GM23338 (cell line): ENCODE data around the gene USP15.

ENCODE experiments used
- CREB1 ChIP-seq: fragments of 250-450 bp; sonication (Bioruptor Pico); IDR thresholded peaks from 2 replicates; pipeline ENCODE4 v1.5.0; 2020; ENCODE audit warnings: low read depth, mild to moderate bottlenecking, moderate library complexity
- CTCF ChIP-seq, 2 experiments: fragments of 200-600 bp in 1 of 2; sonication (generic) in 1 of 2; conservative IDR thresholded peaks; 2 replicates each; pipeline versions ENCODE4 v1.5.1 to v1.6.1; 2016 to 2017; ENCODE audit warnings: antibody characterized with exemption in 2 of 2, low read depth in 2 of 2, mild to moderate bottlenecking in 2 of 2, moderate library complexity in 1 of 2
- EZH2 ChIP-seq: fragments of 200-600 bp; sonication (generic); IDR thresholded peaks from one replicate; pipeline ENCODE4 v1.8.0; 2017; ENCODE audit warnings: antibody characterized with exemption, mild to moderate bottlenecking, low read depth; ENCODE audit not compliant: unreplicated experiment
- EZH2phosphoT487 ChIP-seq: fragments of 200-600 bp; sonication (generic); IDR thresholded peaks from one replicate; pipeline ENCODE4 v1.8.1; 2018; ENCODE audit warnings: antibody characterized with exemption; ENCODE audit not compliant: unreplicated experiment
- NANOG ChIP-seq: IDR thresholded peaks from 2 replicates; pipeline ENCODE4 v1.6.1; 2016; ENCODE audit warnings: antibody characterized with exemption, borderline replicate concordance
- POLR2AphosphoS5 ChIP-seq: IDR thresholded peaks from 2 replicates; pipeline ENCODE4 v1.6.1; 2016; ENCODE audit warnings: antibody characterized with exemption, low read depth
- REST ChIP-seq: IDR thresholded peaks from one replicate; pipeline ENCODE4 v1.6.1; 2018; ENCODE audit warnings: antibody characterized with exemption; ENCODE audit not compliant: unreplicated experiment
- STAT1 ChIP-seq: IDR thresholded peaks from one replicate; pipeline ENCODE4 v1.6.1; 2016; ENCODE audit warnings: antibody characterized with exemption; ENCODE audit not compliant: unreplicated experiment
- ZNF331 ChIP-seq: fragments of 250-450 bp; sonication (Bioruptor Pico); IDR thresholded peaks from 2 replicates; pipeline ENCODE4 v1.5.0; 2020; ENCODE audit warnings: low read depth, mild to moderate bottlenecking, moderate library complexity

DNA sequence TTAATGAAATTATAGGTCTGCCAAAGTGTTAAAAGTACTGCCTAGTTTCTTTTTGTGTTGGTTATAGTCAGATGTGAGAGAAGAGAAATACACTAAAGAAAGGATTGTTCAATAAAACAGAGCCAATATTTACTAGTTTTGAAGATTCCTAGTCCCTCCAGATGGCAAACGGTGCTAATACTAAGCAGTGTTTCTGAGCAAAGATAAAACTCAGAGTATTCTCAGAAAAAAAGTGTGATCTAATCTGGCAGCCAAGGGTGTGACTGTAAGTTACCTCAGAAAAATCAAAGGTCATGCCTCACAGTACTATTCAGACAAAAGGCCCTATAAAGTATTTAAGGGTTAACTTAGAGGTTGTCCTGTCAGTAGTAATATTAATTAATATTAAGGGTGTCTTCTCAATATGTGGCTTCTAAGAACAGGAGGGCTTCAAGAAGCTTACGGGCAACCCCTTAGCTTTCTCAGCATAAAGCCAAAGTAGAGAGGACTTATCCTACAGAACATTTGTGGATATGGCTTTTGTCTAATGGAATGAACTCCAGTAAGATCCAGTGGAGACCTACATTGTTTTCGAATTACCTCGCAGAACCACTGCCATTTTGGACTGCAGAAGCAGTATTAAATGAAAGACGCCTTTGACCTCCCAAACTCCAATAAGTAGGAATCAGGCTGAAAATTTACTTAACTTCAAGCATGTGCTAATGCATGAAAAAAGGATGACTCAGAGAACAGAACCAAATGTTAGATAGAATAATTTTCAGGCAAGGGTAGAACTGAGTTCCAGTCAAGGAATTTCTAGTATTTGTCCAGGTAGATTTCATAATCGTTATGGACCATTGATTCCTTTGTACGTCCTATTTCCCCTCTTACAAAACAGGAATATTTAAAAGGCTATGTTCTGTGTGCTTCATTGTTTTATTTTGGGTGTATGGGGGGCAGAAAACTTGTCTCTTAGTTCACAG, 46.6 kb downstream of the USP15 start:
- TF ChIP-seq POLR2AphosphoS5 (no peak), EZH2phosphoT487 (no peak), STAT1 (no peak), CTCF (conservative IDR thresholded peaks at IDR 0.05; ENCODE audit: low read depth in 2 of 2) (no peak), EZH2 (no peak), NANOG (no peak), REST (no peak), ZNF331 (no peak), CREB1 (CRISPR knock-in tag) (no peak)
